ENCODE data around the gene SFXN5.

- TF ChIP-seq CTCF (IDR thresholded peaks at IDR 0.05; ENCODE audit: poor library complexity, severe bottlenecking) (no peak), TAF1 (IDR thresholded peaks at IDR 0.05; ENCODE audit: low read depth) (no peak), REST (IDR thresholded peaks at IDR 0.05; ENCODE audit: borderline replicate concordance) (no peak), RAD21 (conservative IDR thresholded peaks at IDR 0.05) (no peak), EP300 (conservative IDR thresholded peaks at IDR 0.05; ENCODE audit: poor library complexity, severe bottlenecking) (no peak), POLR2AphosphoS5 (IDR thresholded peaks at IDR 0.05) (no peak), EZH2 (IDR thresholded peaks at IDR 0.05; ENCODE audit: borderline replicate concordance, insufficient read depth, low read length, poor library complexity, severe bottlenecking) (no peak)
Measured at GRCh38 chr2:72991439-72991725, 80.1 kb downstream of the SFXN5 start.

All from neural cell (in vitro differentiated cells).